Esophagus squamous epithelium (tissue), 4 donors: ENCODE measurements around the gene C1QTNF6.

ENCODE experiments used
- CTCF ChIP-seq, 6 experiments: fragments of 450-650 bp in 4 of 6; fragments of 200-600 bp in 2 of 6; sonication (generic) in 2 of 6; IDR thresholded peaks; one replicate each; pipeline ENCODE4 v1.5.1; 2016 to 2019; ENCODE audit warnings: antibody characterized with exemption in 6 of 6, mild to moderate bottlenecking in 4 of 6, moderate library complexity in 4 of 6
- POLR2A ChIP-seq, 4 donors: fragments of 450-650 bp; IDR thresholded peaks; one replicate each; pipeline ENCODE4 v1.6.1; 2017; ENCODE audit warnings: antibody characterized with exemption in 4 of 4, mild to moderate bottlenecking in 4 of 4, moderate library complexity in 3 of 4

DNA sequence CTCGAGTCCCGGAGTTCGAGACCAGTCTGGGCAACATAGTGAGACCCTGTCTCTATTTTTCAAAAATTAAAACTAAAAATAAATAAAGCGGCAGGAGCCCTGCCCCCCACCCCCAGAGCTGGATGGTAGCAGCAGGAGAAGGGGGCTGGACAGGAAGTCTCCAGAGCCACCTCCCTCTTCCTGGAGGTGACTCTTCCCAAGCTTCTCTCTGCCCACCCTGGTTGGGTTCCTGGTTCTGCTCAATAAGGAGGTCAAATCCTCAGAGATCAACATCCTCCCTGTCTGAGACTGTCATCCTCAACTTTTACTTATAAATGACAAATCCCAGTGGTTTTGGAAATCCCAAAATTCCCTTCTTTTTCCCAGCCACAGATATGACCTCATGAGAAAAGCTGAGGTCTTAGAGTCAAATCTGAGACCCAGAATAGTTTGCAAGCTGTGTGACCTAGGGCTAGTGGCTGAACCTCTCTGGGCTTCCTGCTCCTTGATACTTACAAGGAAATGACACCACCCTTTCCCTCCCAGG lies 987 bp downstream of the C1QTNF6 start:
- TF ChIP-seq CTCF (IDR thresholded peaks at IDR 0.05) = no peak
- TF ChIP-seq POLR2A (IDR thresholded peaks at IDR 0.05) = no peak
